ENCODE data around the gene RTTN.
"Not testable (repeated sequence)": the region's sequence is repeated elsewhere in the genome, so short reads cannot be mapped to it uniquely, and the experiment has no call there.

RTTN gene

DNA sequence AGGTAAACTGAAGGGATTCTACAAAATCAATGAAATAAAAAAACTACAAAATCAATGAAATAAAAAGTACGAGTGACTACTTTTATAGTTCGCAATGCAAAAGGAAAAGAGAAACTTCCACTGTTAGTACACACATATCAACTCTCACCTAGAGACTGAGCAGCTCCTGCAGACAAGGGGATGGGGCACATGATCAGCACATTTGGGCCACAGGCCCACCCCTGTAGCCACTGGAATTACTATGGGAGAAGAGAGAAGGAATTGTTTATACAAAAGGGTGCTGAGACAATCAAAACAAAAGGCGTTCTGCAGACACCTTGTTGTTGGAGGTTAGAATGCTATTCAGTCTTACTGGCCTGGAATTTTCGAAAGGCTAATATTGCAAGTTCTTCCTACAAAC is 223.1 kb downstream of the RTTN start:
- H3K27me3 Mint-ChIP-seq: no peaks in the 10 kb centered on the region
- no peak overlapping the region for H3K4me3 Mint-ChIP-seq
- peaks cover 7% of the 10 kb centered on the region for H3K9me3 Mint-ChIP-seq
- H3K27ac Mint-ChIP-seq: peak overlapping the region; percentile 46
- H3K36me3 Mint-ChIP-seq: peaks cover 35% of the 10 kb centered on the region
- no peak for ATAC-seq
- peaks cover 47% of the 10 kb centered on the region for H3K4me1 Mint-ChIP-seq

DNA sequence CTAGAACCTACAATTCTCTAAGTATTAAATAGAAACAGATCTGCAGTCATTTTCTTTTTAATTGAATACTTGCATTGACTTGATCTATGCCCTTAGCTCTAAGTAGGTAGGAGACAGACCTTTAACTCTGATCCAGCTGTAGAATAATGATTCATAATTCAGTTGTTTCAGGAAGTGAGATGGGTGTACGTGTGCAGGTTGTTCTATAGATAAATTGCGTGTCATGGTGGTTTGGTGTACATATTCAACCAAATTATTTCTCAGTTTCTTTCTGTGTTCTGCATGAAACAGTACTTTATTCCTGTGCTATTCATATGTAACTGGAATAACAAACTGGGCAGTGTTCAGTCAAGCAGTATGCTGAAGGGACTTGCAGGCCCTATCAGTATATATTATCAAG is 223.5 kb downstream of the RTTN start:
- H3K27ac Mint-ChIP-seq: peak overlapping the region; percentile 46
- no peaks in the 10 kb centered on the region for H3K27me3 Mint-ChIP-seq
- peaks cover 47% of the 10 kb centered on the region for H3K4me1 Mint-ChIP-seq
- peaks cover 35% of the 10 kb centered on the region for H3K36me3 Mint-ChIP-seq
- peak; percentile 56 for ATAC-seq
- H3K4me3 Mint-ChIP-seq: no peak overlapping the region
- peaks cover 6% of the 10 kb centered on the region for H3K9me3 Mint-ChIP-seq

DNA sequence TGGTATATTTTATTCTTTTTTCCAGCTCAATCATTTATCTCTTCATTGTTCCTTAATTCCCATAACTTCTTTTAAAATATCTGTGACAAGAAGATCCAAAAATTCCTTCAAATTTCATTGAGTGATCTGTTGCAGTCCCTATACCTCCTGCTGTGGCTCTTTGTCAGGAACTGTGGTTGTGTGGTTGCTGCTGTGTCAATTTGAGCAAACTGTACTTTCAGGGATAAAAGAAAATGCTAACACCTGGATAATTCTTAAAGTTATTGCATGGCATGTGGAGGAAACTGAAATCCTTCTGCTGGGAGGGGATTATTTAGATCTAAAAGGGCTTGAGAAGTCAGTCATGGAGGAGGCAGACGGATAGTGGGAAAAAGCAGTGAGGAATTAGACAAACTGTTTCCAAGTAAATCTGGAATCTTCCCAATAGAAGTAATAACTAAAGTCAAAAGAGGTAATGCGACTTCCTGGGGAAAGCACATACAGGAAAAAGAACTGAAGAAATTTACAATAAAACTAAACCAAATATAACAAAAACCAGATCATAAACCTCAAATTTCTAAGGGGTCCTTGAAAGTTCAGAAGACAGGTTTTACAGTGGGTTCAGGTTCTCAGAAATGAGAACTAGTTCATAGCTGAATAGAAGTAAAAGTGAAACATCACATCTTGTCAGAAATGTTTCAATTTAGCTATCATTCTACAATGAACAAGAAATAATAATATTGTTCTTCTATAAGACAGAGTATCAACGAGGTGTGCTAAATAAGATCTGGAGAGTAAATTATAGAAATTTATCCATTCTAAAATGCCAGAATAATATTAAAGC is 224.3 kb downstream of the RTTN start:
- H3K4me3 Mint-ChIP-seq: no peak overlapping the region
- H3K27ac Mint-ChIP-seq: peak overlapping the region; percentile 46
- peaks cover 36% of the 10 kb centered on the region for H3K36me3 Mint-ChIP-seq
- H3K4me1 Mint-ChIP-seq: peaks cover 47% of the 10 kb centered on the region
- peaks cover 10% of the 10 kb centered on the region for H3K9me3 Mint-ChIP-seq
- ATAC-seq: no peak
- H3K27me3 Mint-ChIP-seq: no peaks in the 10 kb centered on the region

DNA sequence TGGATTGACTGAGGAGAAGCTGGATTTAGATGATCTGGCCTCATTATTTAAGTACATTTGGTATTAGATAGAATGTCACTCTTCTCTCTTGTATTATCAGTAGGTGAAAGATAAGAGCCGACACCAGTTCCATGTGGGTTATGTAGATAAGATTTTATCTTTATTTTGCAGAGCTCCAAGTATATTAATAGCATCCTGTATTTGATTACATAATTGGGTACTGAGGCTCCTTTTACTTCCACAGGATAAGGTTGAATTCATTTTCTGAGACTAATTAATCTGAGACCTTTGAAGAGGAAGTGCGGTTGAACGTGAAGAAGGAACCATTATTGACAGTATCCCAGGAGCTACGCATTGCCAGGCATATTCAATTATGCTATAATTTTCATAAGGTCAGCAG is 225.0 kb downstream of the RTTN start:
- H3K4me1 Mint-ChIP-seq: peaks cover 47% of the 10 kb centered on the region
- H3K27me3 Mint-ChIP-seq: no peaks in the 10 kb centered on the region
- H3K9me3 Mint-ChIP-seq: peaks cover 12% of the 10 kb centered on the region
- ATAC-seq: no peak
- H3K4me3 Mint-ChIP-seq: no peak overlapping the region
- peaks cover 35% of the 10 kb centered on the region for H3K36me3 Mint-ChIP-seq
- H3K27ac Mint-ChIP-seq: peak overlapping the region; percentile 46

DNA sequence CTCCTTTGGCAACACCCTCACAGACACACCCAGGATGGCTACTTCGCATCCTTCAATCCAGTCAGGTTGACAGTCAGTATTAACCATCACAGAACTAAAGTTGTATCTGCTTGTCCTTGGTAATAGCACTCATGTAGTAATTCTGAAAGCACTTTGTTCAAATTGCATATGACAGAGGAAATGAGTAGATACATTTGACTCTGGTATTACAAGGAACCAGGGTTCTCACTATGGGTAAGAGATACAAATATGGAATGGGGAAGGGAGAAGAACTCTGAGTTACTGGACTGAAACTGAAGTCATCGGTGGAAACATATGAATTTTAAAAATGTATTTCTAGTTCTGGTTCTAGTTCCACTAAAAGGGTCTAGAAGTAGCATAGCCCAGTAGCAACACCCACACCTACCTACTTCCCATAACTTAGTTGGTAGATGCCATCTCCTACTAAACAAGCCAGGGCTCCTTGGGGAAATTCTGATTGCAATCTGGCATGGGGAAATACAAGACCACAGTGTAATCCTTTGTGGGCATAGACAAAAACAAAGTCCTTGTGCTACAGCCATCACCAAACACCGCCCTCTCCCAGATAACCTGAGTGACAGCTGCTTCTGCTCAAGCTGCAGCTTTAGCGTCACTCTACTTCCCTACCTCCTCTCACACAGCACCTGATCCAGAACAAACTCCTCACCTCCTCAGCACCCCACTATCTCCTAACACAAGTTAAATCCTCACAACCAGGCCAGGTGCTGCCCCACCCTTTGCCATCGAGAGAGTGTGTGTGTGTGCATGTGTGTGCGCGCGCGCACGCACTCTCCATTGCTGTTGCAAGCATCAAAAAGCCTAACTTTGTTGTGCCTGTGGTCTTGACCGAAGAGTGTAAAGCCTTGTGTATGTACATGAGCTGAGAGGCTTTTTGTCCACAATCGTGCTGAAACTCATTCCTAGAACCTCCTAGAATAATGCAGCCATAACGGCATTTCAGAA is 226.5 kb downstream of the RTTN start:
- Mint-ChIP-seq H3K36me3 (peaks cover 42% of the 10 kb centered on the region), H3K27ac (peak overlapping the region; percentile 72), H3K27me3 (no peaks in the 10 kb centered on the region), H3K4me3 (peak overlapping the region; percentile 42), H3K4me1 (peaks cover 47% of the 10 kb centered on the region), H3K9me3 (peaks cover 15% of the 10 kb centered on the region)
- peak; percentile 89 for ATAC-seq

DNA sequence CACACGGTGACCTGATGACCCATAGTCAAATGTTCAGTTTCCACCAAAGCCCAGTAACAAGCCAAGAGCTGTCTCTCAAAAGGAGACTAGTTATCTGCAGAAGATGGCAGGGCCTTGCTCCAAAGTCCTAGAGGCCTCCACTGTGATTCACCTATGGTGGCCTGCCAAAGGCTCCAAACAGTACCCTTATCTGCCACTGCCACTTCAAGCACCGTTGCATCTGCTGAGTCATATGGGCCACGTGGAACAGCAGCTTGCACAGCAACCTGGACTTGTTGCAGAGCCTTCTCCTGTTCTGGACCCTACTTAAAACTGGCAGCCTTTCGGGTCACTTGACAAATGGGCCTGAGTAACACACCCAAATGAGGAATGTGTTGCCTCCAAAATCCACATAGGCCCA is 230.2 kb downstream of the RTTN start:
- H3K4me1 Mint-ChIP-seq: peaks cover 21% of the 10 kb centered on the region
- H3K9me3 Mint-ChIP-seq: peaks cover 20% of the 10 kb centered on the region
- not testable (repeated sequence) for H3K27ac Mint-ChIP-seq, H3K27me3 Mint-ChIP-seq, H3K4me3 Mint-ChIP-seq, ATAC-seq
- peaks cover 36% of the 10 kb centered on the region for H3K36me3 Mint-ChIP-seq

DNA sequence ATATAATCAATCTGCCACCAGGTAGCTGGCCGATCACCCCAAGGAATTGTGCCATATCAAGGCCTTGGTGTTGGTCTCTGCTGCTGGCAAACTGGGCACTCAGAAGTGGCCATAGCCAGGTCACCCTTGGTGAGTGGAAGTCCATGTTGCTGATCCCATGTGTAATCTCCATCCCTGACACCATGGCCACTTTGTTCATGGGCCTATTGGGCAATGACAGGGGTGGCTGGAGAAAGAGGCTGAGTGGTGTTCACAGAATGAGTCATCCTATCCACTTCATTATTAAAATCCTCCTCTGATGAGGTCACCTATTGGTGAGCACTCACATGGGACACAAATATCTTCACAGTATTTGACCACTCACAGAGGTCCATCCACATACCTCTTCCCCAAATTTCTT is 231.1 kb downstream of the RTTN start:
- peaks cover 36% of the 10 kb centered on the region for H3K36me3 Mint-ChIP-seq
- ATAC-seq: no peak
- H3K27ac Mint-ChIP-seq: no peak overlapping the region
- H3K9me3 Mint-ChIP-seq: peaks cover 20% of the 10 kb centered on the region
- no peak overlapping the region for H3K4me3 Mint-ChIP-seq
- peaks cover 22% of the 10 kb centered on the region for H3K4me1 Mint-ChIP-seq
- H3K27me3 Mint-ChIP-seq: no peaks in the 10 kb centered on the region

DNA sequence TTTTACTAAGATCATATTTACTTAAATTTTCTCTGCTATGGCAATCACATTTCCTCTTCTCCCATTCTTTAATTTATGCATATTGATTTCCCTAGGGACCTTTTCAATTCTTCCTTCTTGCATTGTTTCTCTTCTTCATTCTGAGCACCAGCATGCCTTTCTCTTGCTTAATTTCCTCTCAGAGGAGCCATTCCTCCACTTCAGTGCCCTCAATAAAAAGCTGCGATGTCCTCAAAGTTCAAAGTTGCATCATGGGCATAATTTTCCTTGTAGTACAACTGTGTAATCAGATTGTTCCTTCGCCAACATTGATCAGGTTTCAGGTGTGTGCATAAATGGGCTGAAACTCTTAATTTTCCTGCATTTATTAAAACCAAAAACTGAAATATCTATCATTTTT is 236.0 kb downstream of the RTTN start:
- Mint-ChIP-seq H3K4me1 (peaks cover 11% of the 10 kb centered on the region), H3K9me3 (peaks cover 5% of the 10 kb centered on the region), H3K27me3 (no peaks in the 10 kb centered on the region), H3K27ac (no peak overlapping the region), H3K36me3 (peaks cover 2% of the 10 kb centered on the region), H3K4me3 (no peak overlapping the region)
- ATAC-seq: no peak

DNA sequence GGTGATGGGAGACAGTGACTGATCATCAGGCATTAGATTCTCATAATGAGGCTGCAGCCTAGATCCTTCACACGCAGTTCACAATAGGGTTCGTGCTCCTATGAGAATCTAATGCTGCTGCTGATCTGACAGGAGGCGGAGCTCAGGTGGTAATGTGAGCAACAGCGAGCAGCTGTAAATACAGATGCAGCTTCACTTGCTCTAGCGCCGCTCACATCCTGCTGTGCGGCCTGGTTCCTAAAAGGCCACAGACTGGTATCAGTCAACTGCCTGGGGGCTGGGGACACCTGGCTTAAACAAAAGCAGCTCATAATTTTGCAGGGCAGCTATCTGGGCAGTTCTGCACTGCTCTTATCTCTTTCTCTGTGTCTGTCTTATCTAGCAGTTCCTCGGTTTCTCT is 237.4 kb downstream of the RTTN start:
- Mint-ChIP-seq H3K36me3 (peaks cover 5% of the 10 kb centered on the region), H3K9me3 (peaks cover 5% of the 10 kb centered on the region), H3K4me3 (no peak overlapping the region), H3K4me1 (peaks cover 11% of the 10 kb centered on the region), H3K27ac (peak overlapping the region; percentile 23), H3K27me3 (no peaks in the 10 kb centered on the region)
- ATAC-seq: peak; percentile 71

DNA sequence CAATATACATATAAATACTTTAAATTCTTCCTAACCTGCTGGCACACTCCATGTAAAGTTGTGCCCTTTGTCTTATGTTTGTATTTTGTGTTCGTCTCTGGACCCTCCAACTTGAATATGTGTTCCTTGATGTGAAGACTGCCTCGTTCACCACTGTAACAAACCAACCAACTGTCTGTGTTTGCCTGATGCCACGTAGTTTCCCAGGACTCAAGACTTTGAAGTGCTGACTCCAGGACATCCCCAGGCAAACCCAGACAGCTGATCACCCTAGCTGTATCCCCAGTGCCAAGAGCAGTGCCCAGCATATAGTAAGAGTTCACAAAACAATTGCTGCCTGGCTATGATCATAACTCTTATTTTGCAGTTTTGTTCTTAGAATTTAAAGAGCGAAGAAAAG is 242.3 kb downstream of the RTTN start:
- Mint-ChIP-seq H3K9me3 (no peaks in the 10 kb centered on the region), H3K27ac (no peak overlapping the region), H3K27me3 (no peaks in the 10 kb centered on the region), H3K36me3 (peaks cover 9% of the 10 kb centered on the region), H3K4me1 (peaks cover 14% of the 10 kb centered on the region), H3K4me3 (no peak overlapping the region)
- ATAC-seq: no peak

DNA sequence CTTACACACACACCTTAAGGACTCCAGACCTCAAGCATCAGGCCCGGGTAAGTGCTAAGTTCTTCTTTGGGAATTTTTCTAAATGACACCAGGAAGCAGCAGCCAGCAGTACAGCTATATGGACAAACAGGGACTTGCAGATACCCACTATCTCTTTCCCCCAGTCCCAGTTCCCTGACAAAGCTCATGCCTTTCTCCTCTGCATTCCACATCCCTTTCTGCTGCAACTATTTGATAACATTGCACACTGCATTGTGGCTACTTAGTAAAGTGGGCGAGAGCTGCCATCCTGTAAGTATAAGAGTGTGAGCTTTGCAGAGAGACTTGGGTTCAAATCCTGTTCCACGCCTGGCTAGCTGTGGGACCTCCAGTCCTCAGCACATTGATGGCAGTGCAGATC is 243.8 kb downstream of the RTTN start:
- Mint-ChIP-seq H3K9me3 (no peaks in the 10 kb centered on the region), H3K36me3 (peaks cover 11% of the 10 kb centered on the region), H3K27ac (no peak overlapping the region), H3K27me3 (no peaks in the 10 kb centered on the region), H3K4me1 (peaks cover 14% of the 10 kb centered on the region), H3K4me3 (no peak overlapping the region)
- no peak for ATAC-seq

DNA sequence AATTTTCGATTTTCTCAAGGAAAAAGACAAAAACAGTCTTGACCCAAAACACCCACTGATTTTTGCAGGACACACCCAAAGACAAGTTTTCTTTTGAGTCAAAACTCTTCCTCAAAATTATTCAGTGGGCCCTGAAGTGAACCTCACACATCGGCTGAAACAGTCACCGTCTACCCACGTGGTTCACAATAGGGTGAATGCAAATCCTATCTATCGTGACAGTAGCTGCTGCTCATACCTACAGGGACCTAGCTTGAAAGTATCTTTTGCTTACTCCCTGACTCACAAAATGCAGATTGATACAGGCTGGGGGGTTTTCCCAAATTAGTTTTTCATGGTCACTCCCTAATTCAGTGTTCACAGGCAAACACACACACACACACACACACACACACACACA is 247.1 kb downstream of the RTTN start:
- peaks cover 19% of the 10 kb centered on the region for H3K4me1 Mint-ChIP-seq
- peaks cover 11% of the 10 kb centered on the region for H3K36me3 Mint-ChIP-seq
- peak; percentile 88 for ATAC-seq
- no peak overlapping the region for H3K27ac Mint-ChIP-seq
- H3K4me3 Mint-ChIP-seq: no peak overlapping the region
- H3K27me3 Mint-ChIP-seq: no peaks in the 10 kb centered on the region
- no peaks in the 10 kb centered on the region for H3K9me3 Mint-ChIP-seq

DNA sequence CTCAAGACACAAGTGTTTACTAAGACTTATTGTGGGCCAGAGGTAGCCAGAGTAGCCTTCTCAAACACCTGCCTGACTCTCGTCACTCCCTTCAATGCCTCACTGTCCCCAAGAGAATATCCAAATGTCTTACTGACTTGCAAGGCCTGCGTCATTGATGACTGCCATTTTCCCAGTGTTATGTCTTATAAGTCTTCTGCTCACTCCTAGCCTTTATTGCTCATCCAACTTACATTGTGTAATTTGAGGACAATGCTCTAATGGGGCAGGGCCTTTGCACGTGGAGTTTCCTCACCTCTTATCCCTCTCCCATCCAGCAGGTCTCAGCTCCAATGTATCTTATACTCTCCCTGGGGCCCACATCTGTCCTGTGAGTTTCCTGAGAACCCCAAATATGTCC is 247.7 kb downstream of the RTTN start:
- ATAC-seq: no peak
- Mint-ChIP-seq H3K9me3 (no peaks in the 10 kb centered on the region), H3K27me3 (no peaks in the 10 kb centered on the region), H3K4me3 (no peak overlapping the region), H3K27ac (no peak overlapping the region), H3K36me3 (peaks cover 9% of the 10 kb centered on the region), H3K4me1 (peaks cover 19% of the 10 kb centered on the region)

DNA sequence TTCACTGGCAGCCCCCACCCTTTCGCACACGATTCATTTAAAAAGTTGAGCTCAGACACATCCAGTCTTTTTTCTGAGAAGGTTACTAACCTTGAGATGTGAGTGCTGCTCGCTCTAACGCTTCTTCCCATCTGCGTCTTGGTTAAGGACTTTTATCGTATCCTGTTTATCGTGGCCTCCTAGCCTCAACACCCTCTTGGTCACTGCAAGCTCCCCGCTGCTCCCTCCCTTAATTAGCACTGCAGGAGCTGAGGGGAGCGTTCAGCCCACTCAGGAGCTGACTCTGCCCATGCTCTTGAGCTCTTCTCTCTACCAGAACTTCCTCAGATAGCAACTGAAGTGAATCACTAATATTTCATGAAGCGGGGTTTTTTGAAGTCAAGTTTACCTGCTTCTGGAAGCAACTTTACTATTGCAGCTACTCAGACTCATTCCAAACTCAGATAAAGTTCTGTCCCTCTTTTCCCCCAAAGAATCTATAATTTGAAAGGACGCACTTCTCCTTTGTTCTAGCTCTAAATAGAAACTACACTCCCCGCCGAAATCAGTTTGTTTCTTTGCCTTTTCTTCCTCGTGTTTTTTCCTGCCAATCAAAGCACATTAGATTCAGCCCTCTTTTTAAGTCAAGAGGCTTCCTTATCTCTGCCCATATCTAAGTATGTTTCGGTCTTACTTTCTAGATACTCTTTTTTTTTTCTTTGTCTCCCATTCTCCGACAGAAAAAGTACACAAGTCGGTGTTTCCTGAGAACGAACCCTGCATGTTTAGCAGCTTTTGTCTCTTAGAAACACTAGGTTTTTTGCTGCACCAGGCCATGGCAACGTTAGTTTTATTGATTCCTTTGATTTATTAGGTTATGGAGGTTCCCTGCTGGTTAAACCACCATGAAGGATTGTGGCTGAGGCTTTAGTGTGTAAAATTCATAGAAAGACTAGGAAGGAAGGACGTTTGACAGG is 248.5 kb downstream of the RTTN start:
- no peak for ATAC-seq
- Mint-ChIP-seq H3K4me3 (no peak overlapping the region), H3K4me1 (peaks cover 19% of the 10 kb centered on the region), H3K36me3 (peaks cover 10% of the 10 kb centered on the region), H3K9me3 (no peaks in the 10 kb centered on the region), H3K27me3 (no peaks in the 10 kb centered on the region), H3K27ac (no peak overlapping the region)

DNA sequence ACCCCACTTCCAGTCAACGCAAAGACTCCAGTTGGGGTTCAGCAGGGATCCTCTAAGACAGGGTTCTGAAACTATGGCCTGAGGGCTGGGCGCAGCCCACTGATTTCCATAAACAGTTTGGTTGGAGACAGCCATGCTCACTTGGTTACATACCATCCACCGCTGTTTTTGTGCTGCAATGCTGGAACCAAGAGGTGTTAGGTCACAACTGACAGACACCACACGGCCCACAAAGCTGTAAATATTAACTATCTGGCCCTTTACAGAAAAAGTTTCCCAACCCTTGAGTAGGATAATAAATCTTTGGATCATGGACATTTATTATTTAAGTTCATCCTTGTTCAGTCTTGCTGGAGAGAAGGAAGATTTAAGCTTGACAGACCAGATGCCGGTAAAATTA is 249.4 kb downstream of the RTTN start:
- Mint-ChIP-seq H3K9me3 (peaks cover 3% of the 10 kb centered on the region), H3K27me3 (no peaks in the 10 kb centered on the region), H3K4me1 (peaks cover 19% of the 10 kb centered on the region), H3K27ac (no peak overlapping the region), H3K36me3 (peaks cover 13% of the 10 kb centered on the region), H3K4me3 (no peak overlapping the region)
- no peak for ATAC-seq
